SK-MEL-5 (cell line): ENCODE measurements around the gene E2F8. TPM values are rescaled to one million over a fixed set of nuclear protein-coding genes. Genes with fewer than 3 reads are reported as not detected.

Experiments
- total RNA-seq: library from RNA; depleted of rRNA; stranded (reverse); fragments of >200 nt; shearing (Covaris generic); gene quantifications from 2 replicates; pipeline ENCODE4 v1.2.3, GENCODE V29; 2014; rRNA removed

Gene E2F8
- total RNA-seq, 1 experiment from 2014 or later: 2.1 TPM

Other genes with a start within 250 kb of the E2F8 start
- not detected in 2 replicates for gene MRGPRX2, start 180.2 kb downstream of the E2F8 start, total RNA-seq
- 15.0 and 18.0 TPM in 2 replicates for gene ZDHHC13, start 123.8 kb downstream of the E2F8 start, total RNA-seq
- not detected in 2 replicates for gene CSRP3, start 39.0 kb downstream of the E2F8 start, total RNA-seq